ENCODE results near the gene SMURF2. TPM values are rescaled to one million over a fixed set of nuclear protein-coding genes. Genes with fewer than 3 reads are reported as not detected.
A peak's percentile ranks its signal among the peaks of the same experiment; 100 is the strongest.

SMURF2 gene
- total and polyA plus RNA-seq, 10 of the 15 experiments (the other 5 are each of a cell fraction or from before 2014, with no cell fraction given), result 2.8 to 13.4 (median 7.5) TPM

GRCh38 chr17:64499805-64500486, 162.2 kb downstream of the SMURF2 start:
- FAIRE-seq (no peak), ATAC-seq (no peak), DNase-seq (ENCODE audit: low read depth, low spot score) (no peak)
- BruUV-seq (replicated peaks), result TSS peak; percentile 9
- Histone ChIP-seq H3K36me3 (ENCODE audit: control insufficient read depth in 2 of 2, insufficient read depth in 2 of 2, low read length in 1 of 2) (peaks cover 14 to 44% of the 10 kb centered on the region in 2 experiments), H3K27me3 (replicated peaks in 1 of 2; ENCODE audit: control insufficient read depth in 2 of 2, insufficient read depth in 2 of 2, low read length in 1 of 2) (no peaks in the 10 kb centered on the region), H3K4me2 (ENCODE audit: control insufficient read depth, insufficient read depth) (0 out of 2 replicates have a peak overlapping the region, but pooled peaks have one; percentile 22), H4K20me1 (ENCODE audit: control insufficient read depth, insufficient read depth) (peaks cover 6% of the 10 kb centered on the region), H3K9ac (ENCODE audit: control insufficient read depth, insufficient read depth, low read length) (no peak overlapping the region), H3K4me3 (no peak overlapping the region), H3K27ac (ENCODE audit: control insufficient read depth, insufficient read depth) (no peak overlapping the region), H2AFZ (ENCODE audit: control insufficient read depth, low read depth, low read length) (no peak overlapping the region), H3K4me1 (ENCODE audit: control insufficient read depth, insufficient read depth, low read length) (peaks cover 15% of the 10 kb centered on the region; the same call in 1 of the 2 replicates), H3K9me3 (replicated peaks; ENCODE audit: control insufficient read depth, insufficient read depth, low read length) (no peaks in the 10 kb centered on the region), H3K79me2 (ENCODE audit: control insufficient read depth, insufficient read depth, low read length) (peaks cover 67% of the 10 kb centered on the region)
- ChIA-PET RAD21 (ENCODE audit: unreplicated experiment) (interaction anchor here (0.6 to 1.2 kb wide), 3 partner anchors 80 to 155 kb away, joined by 4 read pairs; no protein-coding TSS in a partner anchor), SMC1A (ENCODE audit: uncharacterized antibody, unreplicated experiment) (interaction anchor here (1.9 to 6.6 kb wide), 3 partner anchors 10 to 149 kb away, joined by 7 to 70 read pairs (median 11); no protein-coding TSS in a partner anchor), CTCF (interaction anchor here (2.3 to 17.7 kb wide), 2 partner anchors 79 to 149 kb away, joined by 13 to 350 read pairs; no protein-coding TSS in a partner anchor), POLR2A (interaction anchor here (0.5 kb wide), 1 partner anchor 91 kb away, joined by 4 read pairs; no protein-coding TSS in a partner anchor)
- TF ChIP-seq SPI1 (IDR thresholded peaks at IDR 0.05; ENCODE audit: borderline replicate concordance, insufficient read depth, low read depth, low read length), result no peak
- peak; percentile 63 for TF ChIP-seq HDAC6 (IDR thresholded peaks at IDR 0.05; ENCODE audit: unreplicated experiment)
- peak; percentile 81 for TF ChIP-seq POLR2AphosphoS5 (IDR thresholded peaks at IDR 0.05; ENCODE audit: low read length)
- TF ChIP-seq BACH1 (IDR thresholded peaks at IDR 0.05; ENCODE audit: borderline replicate concordance), result peak; percentile 39; the same call in 1 of the 2 replicates
- TF ChIP-seq TCF12 (IDR thresholded peaks at IDR 0.05; ENCODE audit: low read depth, low read length), result no peak
- 0 out of 2 replicates have a peak, but pooled peaks have one; percentile 51 for TF ChIP-seq SMAD5 (IDR thresholded peaks at IDR 0.05; ENCODE audit: low read depth)
- no peak for TF ChIP-seq TBL1XR1 (IDR thresholded peaks at IDR 0.05; ENCODE audit: low read depth, low read length)
- intact Hi-C loops (cut with micrococcal nuclease; ENCODE audit: unreplicated experiment), result no loop called here
- in situ Hi-C loops (cut with MboI), result loop anchor here (10.0 kb wide), 2 partner anchors 145 to 655 kb away; partner anchors contain the start of gene SMARCD2
- 81% methylated on average over 6 of the region's 6 CpGs for WGBS (ENCODE audit: insufficient coverage, insufficient replicate concordance, low lambda C conversion rate, missing lambda C conversion rate)
